CD4-positive, alpha-beta T cell treated with Interleukin-1 beta for 1 hour (primary cell): ENCODE measurements around the gene SEZ6L2.
"Not testable (repeated sequence)": the region's sequence is repeated elsewhere in the genome, so short reads cannot be mapped to it uniquely, and the experiment has no call there.

ENCODE experiments used
- DNase-seq, 2 donors: peaks; one replicate each; pipeline ENCODE4 v3.0.0-alpha.2; 2020 to 2022

Gene SEZ6L2

DNA sequence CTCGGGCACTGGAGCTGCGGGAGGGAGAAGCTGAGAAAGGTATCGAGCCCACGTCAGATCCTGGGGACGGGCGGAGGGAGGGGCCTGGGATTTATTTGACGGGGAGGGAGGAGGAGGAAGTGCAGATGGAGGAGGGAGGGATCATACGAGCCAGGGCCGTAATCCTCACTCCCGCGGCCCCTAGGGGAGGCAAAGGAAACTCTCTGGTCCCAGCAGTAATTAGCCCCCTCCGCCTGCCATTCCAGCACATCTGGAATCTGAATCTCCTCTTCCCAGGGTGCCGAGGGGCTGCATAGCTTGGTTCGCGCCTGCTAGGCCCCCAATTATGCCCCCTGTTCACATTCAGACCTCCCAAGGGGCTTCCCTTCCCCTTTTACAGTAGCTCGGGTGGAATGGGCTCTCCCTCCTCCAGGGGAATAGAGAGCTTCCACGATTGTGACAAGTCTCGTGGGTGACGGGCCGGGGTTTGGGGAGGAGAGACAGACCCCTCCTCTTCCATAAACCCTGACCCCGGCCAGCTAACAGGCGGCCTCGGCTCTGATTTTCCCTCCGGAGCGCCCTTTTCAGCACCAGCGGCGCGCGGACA is at the start of gene SEZ6L2:
TSS of gene SEZ6L2 (minus strand) at position 35 of the 586 bp plus-strand sequence. CDS start 531 bp downstream, outside the sequence.
- DNase-seq: peak in 1 of 2 donors; percentile 78

DNA sequence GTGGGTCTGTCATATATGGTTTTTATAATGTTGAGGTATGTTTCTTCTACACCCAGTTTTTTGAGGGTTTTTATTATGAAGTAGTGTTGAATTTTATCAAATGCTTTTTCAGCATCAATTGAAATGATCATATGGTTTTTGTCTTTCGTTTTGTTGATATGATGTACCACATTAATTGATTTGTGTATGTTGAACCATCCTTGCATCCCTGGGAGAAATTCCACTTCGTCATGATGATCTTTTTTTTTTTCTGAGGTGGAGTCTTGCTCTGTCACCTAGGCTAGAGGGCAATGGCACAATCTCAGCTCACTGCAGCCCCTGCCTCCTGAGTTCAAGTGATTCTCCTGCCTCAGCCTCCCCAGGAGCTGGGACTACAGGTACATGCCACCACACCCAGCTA is 48.5 kb upstream of the SEZ6L2 start:
- no peak for DNase-seq

DNA sequence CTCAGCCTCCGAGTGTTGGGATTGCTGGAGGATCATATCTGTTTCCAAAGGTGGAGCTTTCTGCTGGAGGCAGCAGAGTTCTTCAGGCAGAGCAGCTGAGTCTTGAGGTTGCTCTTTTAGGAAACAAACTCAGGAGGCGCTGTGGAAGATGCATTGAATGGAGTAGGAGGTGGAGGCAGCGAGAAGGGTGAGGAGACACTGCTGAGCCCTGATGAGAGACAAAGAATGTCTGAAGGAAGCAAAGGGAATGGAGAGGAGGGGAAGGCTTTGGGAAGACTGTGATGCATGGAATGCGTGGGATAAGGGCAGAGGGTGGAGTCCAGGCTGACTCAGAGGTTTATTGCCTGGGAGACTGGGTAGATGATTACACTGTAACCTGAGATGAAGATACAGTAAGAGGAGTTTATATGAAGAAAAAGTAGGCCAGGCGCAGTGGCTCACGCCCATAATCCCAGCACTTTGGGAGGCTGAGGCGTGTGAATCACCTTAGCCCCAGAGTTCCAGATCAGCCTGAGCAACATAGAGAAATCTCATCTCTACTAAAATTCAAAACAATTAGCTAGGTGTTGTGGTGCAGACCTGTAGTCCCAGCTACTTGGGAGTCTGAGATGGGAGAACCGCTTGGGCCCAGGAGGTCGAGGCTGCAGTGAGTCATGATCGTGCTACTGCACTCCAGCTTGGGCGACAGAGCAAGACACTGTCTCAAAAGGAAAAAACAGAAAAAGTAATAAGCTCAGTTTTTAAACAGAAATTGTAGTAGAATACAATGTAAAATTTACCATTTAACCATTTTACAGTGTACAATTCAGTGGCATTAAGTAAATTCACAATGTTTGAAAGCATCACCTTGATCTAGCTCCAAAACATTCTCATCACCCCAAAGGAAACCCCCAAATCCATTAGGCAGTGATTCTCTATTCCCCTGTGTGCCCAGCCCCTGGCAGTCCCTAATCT is 44.8 kb upstream of the SEZ6L2 start:
- DNase-seq: no peak

DNA sequence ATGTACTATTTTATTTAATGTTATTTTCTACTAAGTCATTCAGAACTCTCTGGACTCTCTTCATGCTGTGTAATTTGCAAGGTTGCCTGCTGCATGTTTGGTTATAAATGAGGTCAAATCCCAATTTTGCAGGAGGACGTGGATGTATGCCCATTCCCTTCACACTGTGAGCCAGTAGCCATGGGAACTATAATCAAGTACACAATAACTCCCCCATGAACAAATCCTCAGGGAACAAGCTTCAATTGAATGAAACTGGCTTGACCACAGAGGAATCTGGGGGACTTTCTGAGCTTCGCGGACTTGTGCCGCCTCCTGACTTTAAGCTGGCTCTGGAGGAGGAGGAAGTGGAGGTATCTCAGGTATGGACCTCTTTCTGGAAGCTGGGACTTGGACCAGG is 41.3 kb upstream of the SEZ6L2 start:
- no peak for DNase-seq

DNA sequence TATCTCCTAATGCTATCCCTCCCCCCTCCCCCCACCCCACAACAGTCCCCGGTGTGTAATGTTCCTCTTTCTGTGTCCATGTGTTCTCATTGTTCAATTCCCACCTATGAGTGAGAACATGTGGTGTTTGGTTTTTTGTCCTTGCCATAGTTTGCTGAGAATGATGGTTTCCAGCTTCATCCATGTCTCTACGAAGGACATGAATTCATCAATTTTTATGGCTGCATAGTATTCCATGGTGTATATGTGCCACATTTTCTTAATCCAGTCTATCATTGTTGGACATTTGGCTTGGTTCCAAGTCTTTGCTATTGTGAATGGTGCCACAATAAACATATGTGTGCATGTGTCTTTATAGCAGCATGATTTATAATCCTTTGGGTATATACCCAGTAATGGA is 32.4 kb upstream of the SEZ6L2 start:
- DNase-seq: not testable (repeated sequence)

DNA sequence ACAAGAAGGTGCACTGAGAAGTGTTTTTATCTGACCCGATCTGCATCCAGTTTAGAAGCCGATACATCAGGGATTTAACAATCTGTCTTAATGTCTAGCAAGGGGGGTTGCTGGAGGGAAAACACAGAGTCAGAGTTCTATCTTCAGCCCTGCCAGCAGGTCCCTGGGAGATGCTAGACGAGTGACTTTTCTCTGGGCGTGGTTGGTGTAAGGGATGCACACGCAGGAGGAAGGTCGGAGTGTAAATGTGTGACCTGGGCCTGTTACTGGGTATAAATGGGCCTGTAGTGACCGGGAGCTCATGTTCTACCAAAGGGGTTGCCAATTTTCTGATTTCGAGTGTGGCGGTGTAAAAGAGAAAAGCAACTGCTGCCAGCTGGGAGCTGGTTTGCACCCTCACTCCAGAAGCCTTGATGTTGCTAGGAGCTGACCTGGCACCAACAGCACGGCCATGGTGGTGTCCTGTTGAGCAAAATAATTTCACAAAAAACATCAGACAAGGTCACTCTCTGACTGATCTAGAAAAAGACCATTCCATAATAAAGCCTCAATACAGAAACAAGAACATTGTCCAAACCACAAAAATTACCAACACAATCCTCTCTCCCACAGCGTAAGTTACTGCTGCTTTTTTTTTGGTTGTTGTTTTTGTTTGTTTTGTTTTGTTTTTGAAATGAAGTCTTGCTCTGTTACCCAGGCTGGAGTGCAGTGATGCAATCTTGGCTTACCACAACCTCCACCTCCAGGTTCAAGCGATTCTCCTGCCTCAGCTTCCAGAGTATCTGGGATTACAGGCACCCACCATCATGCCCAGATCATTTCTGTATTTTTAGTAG is 27.9 kb upstream of the SEZ6L2 start:
- DNase-seq: no peak

DNA sequence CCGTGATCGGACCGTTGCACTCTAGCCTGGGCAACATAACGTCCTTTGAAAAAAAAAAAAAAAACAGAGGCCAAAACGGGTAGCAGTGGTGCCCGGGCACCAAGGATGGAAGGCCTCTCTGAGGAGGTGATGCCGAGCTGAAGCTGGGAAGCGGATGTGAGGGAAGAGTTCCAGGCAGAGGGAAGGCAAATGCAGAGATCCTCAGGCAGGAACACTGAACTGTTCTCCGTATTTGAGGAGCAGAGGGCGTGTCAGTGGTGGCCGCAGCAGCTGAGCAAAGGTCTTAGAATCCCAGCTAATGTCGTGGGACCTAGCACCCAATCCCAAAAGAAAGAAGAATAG is 27.3 kb upstream of the SEZ6L2 start:
- DNase-seq: no peak

DNA sequence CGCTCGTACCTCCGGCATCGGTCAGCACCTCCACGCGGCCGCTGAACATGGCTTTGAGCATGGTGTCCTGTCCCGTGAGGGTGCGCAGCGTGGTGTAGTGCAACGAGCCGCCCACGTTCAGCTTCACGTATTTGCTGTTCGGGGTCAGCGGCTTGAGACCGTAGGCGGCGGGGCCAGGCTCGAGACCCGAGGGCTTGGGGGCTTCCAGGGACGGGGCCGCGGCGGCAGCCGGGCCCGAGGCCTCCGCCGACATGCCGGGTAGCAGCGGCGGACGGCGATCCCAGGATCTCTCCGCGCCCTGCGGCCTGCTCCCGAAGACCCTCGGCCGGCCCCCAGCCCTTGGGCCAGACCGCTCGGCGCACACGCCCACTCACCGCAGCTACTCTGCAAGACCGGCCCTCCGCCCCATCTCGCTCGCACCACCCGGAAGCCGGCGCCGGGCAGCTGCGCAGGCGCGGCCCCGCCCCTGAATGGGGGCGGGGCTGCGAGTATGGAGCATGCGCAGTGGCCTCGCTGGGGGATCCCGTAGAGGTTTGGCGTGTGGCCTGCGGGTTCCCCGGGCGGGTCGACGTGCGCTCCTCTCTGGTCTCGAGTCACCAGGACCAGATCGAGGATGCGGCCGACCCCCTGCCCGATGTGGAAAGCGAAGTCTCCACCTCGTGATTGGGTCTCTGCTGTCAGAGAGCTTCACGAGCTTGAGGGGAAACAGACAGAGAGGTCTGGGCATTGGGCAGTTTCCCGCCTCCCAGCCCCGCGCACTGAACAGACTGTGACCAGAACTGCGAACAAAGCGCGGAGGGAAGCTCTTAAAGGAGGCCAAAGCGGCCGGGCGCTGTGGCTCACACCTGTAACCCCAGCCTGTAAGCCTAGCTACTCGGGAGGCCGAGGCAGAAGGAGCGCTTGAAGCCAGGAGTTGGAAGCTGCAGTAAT is 26.7 kb upstream of the SEZ6L2 start, which contains the start of gene KCTD13:
TSS of gene KCTD13 (minus strand) at position 446 of the 930 bp plus-strand sequence. CDS start at position 253, 193 bp downstream.
- peak; percentile 91 to 94 for DNase-seq

DNA sequence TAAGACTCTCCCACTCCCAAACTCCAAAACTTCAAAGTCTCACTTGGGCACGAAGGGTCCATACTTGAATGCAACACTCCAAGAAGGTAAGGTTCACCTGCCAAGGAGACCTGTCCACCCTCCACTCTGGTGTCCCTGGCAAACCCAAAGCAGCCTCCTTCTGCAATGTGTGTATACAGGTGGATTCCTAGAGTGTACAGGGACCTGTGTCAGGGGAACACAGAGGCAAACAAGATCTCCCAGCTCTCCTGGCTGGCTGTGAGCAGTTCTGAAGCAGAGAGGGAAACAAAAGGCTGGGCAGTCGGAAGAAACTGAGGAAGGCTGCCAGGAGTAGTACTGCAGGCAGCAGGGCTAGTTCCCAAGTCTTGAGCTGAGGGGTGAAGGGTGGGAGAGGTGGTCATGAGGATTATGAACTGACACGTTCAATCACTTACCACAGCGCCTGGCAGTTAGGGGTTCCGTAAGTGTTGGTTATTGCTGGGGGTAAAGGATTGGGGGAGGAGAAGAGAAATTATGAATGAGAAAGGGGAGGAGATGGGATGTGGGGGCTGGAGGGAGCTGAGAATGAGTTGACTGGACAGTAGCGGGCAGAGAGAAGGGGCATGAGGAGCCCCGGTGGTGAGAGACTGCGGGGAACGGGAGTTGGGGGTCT is 25.9 kb upstream of the SEZ6L2 start:
- DNase-seq: no peak

DNA sequence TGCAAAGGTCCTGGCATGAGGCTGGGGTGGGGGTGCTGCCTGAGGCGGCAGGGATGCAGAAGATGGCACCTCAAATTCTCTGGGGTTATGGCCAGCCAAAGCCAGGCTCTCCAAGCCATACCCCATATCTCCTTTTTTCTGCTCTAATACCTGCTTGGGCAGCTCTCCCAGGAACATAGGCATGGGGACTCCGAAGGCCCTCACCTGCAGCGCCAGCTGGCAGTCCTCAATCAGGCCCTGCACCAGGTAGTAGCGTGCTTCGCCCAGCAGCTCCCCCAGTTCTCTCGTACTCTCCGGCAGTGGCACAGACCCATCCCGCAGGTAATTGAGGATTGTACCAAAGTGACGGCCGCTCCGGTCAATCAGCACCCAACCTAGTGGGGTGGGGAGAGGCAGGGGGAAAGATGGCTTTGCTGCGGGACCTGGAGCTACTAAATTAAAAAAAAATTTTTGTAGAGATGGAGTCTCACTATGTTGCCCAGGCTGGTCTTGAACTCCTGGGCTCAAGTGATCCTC is 23.7 kb upstream of the SEZ6L2 start:
- no peak for DNase-seq

DNA sequence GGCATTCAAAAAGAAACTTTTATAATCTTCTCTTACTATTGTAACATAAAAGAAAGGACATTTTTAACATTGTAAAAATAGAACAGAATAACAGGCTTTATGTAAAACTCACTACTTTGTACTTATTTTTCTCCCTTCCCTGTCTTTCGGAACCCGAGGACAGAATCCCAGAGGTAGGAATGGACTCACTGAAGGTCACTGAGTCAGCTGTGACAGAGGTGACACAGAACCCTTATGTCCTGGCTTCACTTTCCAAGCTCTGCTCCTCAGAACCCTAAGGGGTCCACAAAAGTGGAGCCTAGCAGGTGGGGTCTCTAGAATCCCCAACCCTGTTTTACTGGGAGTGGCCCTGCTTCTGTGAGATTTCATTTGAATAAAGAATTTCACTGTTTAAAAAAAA is 23.0 kb upstream of the SEZ6L2 start:
- no peak for DNase-seq

DNA sequence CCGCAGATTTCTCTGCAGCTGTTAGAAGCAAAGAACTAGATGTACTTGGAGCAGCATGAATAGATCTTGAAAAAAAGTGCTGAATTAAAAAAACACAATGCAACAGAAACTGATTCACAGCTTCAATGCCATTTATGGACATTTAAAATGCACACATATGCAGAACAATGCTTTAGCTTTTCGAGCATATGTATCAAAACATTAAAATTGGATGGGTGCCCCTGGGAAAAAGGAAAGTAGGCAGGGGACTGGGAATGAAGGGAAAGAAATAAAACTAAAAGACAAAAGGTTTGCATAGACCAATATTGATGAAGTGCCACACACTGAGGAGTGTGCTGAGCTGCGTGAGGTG is 21.7 kb upstream of the SEZ6L2 start:
- no peak for DNase-seq

DNA sequence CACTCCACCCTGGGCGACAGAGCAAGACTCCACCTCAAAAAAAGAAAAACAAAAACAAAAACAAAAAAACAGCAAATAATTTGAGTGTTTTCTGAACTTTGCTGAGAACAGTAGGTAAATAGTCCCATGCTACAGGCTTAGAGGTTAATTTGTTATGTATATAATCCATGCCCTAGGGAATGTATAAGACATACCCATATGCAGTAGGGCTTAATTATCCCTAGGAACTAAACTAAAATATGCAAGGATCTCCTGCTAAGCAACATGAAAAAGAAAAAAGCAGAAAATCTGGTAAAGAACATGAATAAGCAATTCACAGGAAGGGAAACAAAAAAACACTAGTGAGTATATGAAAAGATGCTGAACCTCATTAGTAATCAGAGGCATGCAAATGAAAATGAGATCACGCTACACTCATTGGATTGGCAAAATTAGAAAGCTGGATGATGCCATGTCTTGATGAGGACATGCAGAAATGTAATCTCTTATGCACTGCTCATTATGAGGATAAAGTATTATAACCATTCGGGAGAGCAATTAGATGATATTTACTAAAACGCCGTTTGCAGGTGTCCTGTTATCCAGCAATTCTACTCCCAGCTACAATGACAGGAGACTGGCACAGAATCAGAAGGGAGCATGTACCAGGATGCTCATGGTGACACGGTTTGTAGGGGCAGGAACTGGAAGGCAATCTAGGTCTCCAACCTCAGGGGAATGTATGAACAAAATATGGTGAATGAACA is 21.1 kb upstream of the SEZ6L2 start:
- no peak for DNase-seq

DNA sequence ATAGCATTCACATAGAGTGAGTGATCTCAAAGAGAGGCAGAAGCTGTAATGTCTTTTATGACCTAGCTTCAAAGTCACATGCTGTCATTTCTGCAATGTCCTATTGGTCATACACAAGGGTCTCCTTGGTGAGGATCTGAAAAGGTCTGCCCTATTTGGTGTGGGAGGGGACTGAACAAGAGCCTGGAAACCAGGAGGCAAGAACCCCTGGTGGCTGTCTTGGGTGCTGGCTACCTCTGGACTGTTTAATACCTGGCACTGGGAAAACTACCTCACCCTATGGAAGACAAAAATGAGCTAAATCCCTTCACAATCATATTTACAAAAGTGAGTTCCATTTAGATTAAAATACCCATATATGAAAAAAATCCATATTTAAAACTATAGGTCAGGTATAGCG is 17.6 kb upstream of the SEZ6L2 start:
- no peak for DNase-seq

DNA sequence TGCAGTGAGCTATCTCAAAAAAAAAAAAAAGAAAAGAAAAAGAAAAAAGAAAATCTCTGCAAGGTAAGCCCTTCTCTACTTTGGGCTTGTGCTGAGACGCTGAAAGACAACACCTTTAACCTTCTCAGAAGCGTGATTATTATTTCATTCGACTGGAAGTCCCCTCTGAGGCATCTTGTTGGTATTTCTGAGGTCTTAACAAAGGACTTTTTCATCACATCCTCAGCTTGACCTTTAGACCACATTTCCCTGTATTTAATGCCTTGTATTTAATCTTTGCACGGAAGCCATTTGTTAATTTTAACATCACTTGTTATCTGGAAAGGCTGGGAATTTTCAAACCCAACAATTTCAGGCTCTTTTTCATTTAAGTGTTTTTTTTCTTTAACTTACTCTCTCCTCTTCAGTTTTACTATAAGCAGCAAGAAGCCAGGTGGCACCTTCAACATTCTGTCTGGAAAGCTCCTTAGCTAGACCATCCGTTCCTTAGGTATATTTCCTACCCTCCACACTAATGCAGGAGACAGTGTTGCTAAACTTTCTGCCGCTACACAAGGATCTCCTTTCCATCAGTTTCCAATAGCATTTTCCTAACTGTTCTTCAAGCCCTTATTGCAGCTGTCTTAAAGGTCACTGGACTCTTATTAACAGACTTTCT is 16.4 kb upstream of the SEZ6L2 start:
- DNase-seq: no peak

DNA sequence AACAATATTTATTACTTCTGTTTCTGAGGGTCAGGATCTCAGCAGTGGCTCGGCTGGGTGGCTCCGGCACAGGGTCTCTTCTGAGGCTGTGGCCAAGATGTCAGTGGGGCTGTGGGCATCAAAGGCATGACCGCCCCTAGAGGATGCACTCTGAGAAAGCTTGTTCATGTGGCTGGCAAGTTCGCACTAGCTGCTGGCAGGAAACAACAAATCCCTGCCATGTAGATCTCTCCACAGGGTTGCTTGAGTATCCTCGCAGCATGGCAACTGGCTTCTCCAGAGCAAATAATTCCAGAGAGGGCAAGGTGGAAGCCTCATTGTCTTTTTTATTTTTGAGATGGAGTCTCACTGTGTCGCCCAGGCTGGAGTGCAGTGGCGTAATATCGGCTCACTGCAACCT is 14.2 kb upstream of the SEZ6L2 start:
- DNase-seq: no peak

DNA sequence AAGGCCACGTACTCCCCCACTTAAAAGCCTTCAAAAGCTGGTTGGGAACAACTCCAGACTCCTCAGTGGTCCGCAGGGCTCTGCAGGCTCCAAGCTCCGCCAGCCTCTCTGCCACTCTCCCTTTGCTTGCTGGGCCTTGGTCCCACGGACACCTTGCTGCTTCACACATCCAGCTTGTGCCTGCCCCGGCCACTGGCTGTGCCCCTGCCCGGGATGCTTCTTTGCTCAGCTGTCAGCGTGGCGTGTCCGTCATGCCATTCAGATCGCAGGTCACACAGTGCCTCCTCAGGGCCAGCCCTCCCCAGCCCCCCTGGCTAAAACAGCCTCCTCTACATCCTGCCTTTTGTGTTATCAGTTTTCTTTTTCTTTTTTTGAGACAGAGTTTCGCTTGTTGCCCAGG is 12.7 kb upstream of the SEZ6L2 start:
- DNase-seq: no peak

DNA sequence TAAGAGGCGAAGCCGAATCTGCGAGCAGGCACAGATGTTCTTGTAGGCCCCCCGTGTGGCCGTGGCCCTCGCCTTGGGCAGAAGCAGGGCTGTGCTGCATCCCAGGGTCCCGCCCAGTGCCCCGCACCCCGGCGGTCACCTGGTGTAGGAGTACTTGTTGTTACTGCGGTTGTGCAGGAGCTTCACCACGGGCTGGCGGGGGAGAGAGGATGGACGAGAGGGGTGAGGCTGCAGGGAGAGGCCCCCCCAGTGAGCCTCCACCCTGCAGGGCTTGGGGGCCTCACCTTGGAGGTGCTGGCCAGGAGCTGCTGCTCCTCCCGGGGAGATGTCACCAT is 12.3 kb upstream of the SEZ6L2 start:
- no peak for DNase-seq

DNA sequence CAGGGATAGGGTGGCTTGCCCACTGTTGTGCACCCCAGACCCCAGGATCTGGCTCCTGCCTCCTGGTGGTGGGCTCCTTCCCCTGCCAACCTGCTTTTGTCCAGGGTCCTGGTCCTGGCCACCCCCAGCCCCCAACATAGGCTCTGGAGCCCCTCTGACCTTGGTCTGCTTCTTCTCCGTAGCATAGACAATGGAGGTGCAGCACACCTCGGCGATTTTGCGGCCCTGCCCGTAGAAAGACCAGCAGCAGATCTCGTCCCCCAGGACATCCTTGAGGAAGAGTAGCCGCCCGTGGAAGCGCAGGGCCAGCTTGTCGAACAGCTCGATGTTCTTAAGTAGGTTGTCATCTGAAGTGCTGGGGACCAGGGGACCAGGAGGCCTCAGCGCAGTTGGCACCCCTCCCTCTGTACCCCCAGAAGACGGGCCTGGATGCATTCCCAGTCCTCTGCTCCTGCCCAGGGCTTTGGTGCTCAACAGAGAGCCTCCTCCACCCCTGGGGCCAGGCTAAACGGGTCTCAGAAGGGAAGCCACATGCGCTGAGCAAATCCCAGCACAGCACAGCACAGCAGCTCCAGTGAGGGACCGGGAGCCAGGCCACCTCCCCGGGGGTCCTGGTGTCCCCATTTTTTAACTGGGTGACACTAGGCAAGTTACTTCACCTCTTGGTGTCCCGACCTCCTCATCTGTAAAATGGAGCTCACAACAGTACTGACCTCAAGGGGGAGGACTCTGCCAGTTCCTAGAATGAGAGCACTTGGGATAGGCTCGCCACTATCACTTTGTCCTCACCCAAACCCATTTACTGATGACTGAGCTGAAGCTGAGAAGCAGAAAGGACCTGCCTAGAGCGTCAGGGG is 11.7 kb upstream of the SEZ6L2 start:
- DNase-seq: no peak
